A549 (cell line): ENCODE data around the gene XRCC5.

Source experiments
- JUN ChIP-seq, 2 experiments: fragments of >200 bp; sonication (Bioruptor Twin); formaldehyde crosslinking; IDR thresholded peaks; 2 replicates in 1 of 2; 3 replicates in 1 of 2; pipeline ENCODE4 v1.6.1; 2016 to 2017
- JUNB ChIP-seq: fragments of >200 bp; sonication (Bioruptor Twin); formaldehyde crosslinking; IDR thresholded peaks from 2 replicates; pipeline ENCODE4 v1.6.1; 2016
- KDM1A ChIP-seq: fragments of 200-600 bp; sonication (generic); IDR thresholded peaks from 2 replicates; pipeline ENCODE4 v1.6.1; 2016; ENCODE audit warnings: low read depth, mild to moderate bottlenecking
- PHF8 ChIP-seq: fragments of 200-600 bp; sonication (generic); IDR thresholded peaks from 2 replicates; pipeline ENCODE4 v1.6.1; 2016; ENCODE audit warnings: low read depth, mild to moderate bottlenecking, antibody characterized with exemption, moderate library complexity, borderline replicate concordance
- POLR2A ChIP-seq: IDR thresholded peaks from 2 replicates; pipeline ENCODE4 v1.6.1; 2012; ENCODE audit warnings: mild to moderate bottlenecking, low read length
- RCOR1 ChIP-seq: fragments of 150-350 bp; IDR thresholded peaks from 2 replicates; pipeline ENCODE4 v1.6.1; 2014; ENCODE audit warnings: antibody characterized with exemption, low read length, low read depth
- RFX5 ChIP-seq: fragments of 450-650 bp; IDR thresholded peaks from 2 replicates; pipeline ENCODE4 v1.7.1; 2014; ENCODE audit warnings: antibody characterized with exemption, mild to moderate bottlenecking, moderate library complexity
- SMC3 ChIP-seq: fragments of >200 bp; sonication (Bioruptor Twin); formaldehyde crosslinking; IDR thresholded peaks from 3 replicates; pipeline ENCODE4 v1.6.1; 2018; ENCODE audit warnings: inconsistent platforms
- ZC3H11A ChIP-seq: fragments of 450-650 bp; IDR thresholded peaks from 2 replicates; pipeline ENCODE4 v1.6.1; 2014; ENCODE audit warnings: antibody characterized with exemption, mild to moderate bottlenecking
- TF ChIP-seq, protein P1 (sequence below): fragments of >200 bp; sonication (Bioruptor Twin); formaldehyde crosslinking; IDR thresholded peaks from 3 replicates; pipeline ENCODE4 v1.5.1; 2016
- TF ChIP-seq, protein P2 (sequence below): fragments of 200-600 bp; sonication (generic); IDR thresholded peaks from 2 replicates; pipeline ENCODE4 v1.6.1; 2016; ENCODE audit warnings: antibody characterized with exemption, mild to moderate bottlenecking, moderate library complexity
- TF ChIP-seq, protein P3 (sequence below): IDR thresholded peaks from 2 replicates; pipeline ENCODE4 v1.6.1; 2012

DNA sequence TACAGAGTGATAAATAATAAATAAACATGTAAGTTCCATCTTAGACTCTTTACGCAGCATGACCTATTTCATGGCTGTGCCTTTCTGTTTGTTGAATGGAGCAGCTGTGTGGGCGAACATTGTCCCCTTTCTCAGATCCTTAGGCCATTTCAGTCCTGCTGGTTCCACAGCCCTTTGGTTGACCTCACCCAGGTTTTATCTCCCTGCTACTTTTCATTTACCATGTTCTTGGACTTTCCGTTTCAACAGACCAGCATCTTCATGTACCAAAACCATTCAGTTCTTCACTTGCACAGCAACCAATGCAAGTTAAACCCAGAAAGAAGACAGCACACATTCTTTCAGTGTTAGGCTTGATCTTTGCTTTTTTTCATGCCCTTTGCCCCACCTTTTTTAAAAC, 83.8 kb downstream of the XRCC5 start:
- TF ChIP-seq JUN (IDR thresholded peaks at IDR 0.05) = no peak
- TF ChIP-seq, protein P1, sequence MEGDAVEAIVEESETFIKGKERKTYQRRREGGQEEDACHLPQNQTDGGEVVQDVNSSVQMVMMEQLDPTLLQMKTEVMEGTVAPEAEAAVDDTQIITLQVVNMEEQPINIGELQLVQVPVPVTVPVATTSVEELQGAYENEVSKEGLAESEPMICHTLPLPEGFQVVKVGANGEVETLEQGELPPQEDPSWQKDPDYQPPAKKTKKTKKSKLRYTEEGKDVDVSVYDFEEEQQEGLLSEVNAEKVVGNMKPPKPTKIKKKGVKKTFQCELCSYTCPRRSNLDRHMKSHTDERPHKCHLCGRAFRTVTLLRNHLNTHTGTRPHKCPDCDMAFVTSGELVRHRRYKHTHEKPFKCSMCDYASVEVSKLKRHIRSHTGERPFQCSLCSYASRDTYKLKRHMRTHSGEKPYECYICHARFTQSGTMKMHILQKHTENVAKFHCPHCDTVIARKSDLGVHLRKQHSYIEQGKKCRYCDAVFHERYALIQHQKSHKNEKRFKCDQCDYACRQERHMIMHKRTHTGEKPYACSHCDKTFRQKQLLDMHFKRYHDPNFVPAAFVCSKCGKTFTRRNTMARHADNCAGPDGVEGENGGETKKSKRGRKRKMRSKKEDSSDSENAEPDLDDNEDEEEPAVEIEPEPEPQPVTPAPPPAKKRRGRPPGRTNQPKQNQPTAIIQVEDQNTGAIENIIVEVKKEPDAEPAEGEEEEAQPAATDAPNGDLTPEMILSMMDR = no peak
- no peak for TF ChIP-seq POLR2A
- no peak for TF ChIP-seq JUNB
- TF ChIP-seq, protein P2, sequence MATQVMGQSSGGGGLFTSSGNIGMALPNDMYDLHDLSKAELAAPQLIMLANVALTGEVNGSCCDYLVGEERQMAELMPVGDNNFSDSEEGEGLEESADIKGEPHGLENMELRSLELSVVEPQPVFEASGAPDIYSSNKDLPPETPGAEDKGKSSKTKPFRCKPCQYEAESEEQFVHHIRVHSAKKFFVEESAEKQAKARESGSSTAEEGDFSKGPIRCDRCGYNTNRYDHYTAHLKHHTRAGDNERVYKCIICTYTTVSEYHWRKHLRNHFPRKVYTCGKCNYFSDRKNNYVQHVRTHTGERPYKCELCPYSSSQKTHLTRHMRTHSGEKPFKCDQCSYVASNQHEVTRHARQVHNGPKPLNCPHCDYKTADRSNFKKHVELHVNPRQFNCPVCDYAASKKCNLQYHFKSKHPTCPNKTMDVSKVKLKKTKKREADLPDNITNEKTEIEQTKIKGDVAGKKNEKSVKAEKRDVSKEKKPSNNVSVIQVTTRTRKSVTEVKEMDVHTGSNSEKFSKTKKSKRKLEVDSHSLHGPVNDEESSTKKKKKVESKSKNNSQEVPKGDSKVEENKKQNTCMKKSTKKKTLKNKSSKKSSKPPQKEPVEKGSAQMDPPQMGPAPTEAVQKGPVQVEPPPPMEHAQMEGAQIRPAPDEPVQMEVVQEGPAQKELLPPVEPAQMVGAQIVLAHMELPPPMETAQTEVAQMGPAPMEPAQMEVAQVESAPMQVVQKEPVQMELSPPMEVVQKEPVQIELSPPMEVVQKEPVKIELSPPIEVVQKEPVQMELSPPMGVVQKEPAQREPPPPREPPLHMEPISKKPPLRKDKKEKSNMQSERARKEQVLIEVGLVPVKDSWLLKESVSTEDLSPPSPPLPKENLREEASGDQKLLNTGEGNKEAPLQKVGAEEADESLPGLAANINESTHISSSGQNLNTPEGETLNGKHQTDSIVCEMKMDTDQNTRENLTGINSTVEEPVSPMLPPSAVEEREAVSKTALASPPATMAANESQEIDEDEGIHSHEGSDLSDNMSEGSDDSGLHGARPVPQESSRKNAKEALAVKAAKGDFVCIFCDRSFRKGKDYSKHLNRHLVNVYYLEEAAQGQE = no peak
- no peak for TF ChIP-seq SMC3
- TF ChIP-seq KDM1A = no peak
- TF ChIP-seq RFX5 = no peak
- no peak for TF ChIP-seq PHF8
- TF ChIP-seq, protein P3, sequence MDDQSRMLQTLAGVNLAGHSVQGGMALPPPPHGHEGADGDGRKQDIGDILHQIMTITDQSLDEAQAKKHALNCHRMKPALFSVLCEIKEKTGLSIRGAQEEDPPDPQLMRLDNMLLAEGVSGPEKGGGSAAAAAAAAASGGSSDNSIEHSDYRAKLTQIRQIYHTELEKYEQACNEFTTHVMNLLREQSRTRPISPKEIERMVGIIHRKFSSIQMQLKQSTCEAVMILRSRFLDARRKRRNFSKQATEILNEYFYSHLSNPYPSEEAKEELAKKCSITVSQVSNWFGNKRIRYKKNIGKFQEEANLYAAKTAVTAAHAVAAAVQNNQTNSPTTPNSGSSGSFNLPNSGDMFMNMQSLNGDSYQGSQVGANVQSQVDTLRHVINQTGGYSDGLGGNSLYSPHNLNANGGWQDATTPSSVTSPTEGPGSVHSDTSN = no peak
- TF ChIP-seq ZC3H11A = no peak
- TF ChIP-seq RCOR1 = no peak
